Fibroblast of pulmonary artery (primary cell): ENCODE measurements around the gene FHIT.

ENCODE experiments used
- DNase-seq: peaks from one replicate; pipeline ENCODE4 v3.0.0-alpha.2; 2010; ENCODE audit warnings: low read depth
- H3K4me3 ChIP-seq: replicated peaks from 2 replicates; pipeline ENCODE4 v1.5.1; 2011; ENCODE audit warnings: low read depth, mild to moderate bottlenecking, control low read depth, low read length, moderate library complexity
- CTCF ChIP-seq: IDR thresholded peaks from 2 replicates; pipeline ENCODE4 v1.5.1; 2011; ENCODE audit warnings: mild to moderate bottlenecking, control low read depth, low read length, inconsistent platforms; ENCODE audit errors: missing control alignments

Gene FHIT

GRCh38 chr3:60120245-60120644 is 1131.0 kb downstream of the FHIT start:
- no peak for DNase-seq
- no peak for TF ChIP-seq CTCF
- no peak overlapping the region for H3K4me3 ChIP-seq

- TF ChIP-seq CTCF, result no peak
- no peak overlapping the region for H3K4me3 ChIP-seq
- DNase-seq, result no peak
Measured at GRCh38 chr3:60114191-60114590, 1137.1 kb downstream of the FHIT start.

GRCh38 chr3:60107275-60107674 is 1144.0 kb downstream of the FHIT start:
- no peak for DNase-seq
- TF ChIP-seq CTCF, result no peak
- no peak overlapping the region for H3K4me3 ChIP-seq

- no peak for DNase-seq
- H3K4me3 ChIP-seq, result no peak overlapping the region
- no peak for TF ChIP-seq CTCF
Measured at GRCh38 chr3:60102154-60102553, 1149.1 kb downstream of the FHIT start.

GRCh38 chr3:60101621-60102020 is 1149.6 kb downstream of the FHIT start:
- TF ChIP-seq CTCF, result no peak
- DNase-seq, result peak; percentile 22
- no peak overlapping the region for H3K4me3 ChIP-seq

GRCh38 chr3:60096403-60096802 is 1154.8 kb downstream of the FHIT start:
- DNase-seq, result no peak
- H3K4me3 ChIP-seq, result no peak overlapping the region
- TF ChIP-seq CTCF, result no peak

GRCh38 chr3:60095930-60096329 is 1155.3 kb downstream of the FHIT start:
- DNase-seq, result no peak
- TF ChIP-seq CTCF, result no peak
- no peak overlapping the region for H3K4me3 ChIP-seq
